Neural progenitor cell (in vitro differentiated cells): ENCODE results near the gene ARTN. TPM values are rescaled to one million over a fixed set of nuclear protein-coding genes. Genes with fewer than 3 reads are reported as not detected.

Source experiments
- DNase-seq: peaks from one replicate; pipeline ENCODE4 v3.0.0-alpha.2; 2016; ENCODE audit warnings: low spot score
- H2AFZ ChIP-seq: fragments of 200-600 bp; sonication (generic); replicated peaks from 2 replicates; pipeline ENCODE4 v1.6.1; 2016; ENCODE audit warnings: antibody characterized with exemption
- H3F3A ChIP-seq: fragments of 200-600 bp; sonication (generic); 2 replicates; pipeline ENCODE4 v1.6.1; 2016; ENCODE audit warnings: antibody characterized with exemption, low read depth
- H3K27ac ChIP-seq: fragments of 200-600 bp; sonication (generic); 2 replicates; pipeline ENCODE4 v1.5.1; 2016; ENCODE audit warnings: mild to moderate bottlenecking
- H3K27me3 ChIP-seq: fragments of 200-600 bp; sonication (generic); 2 replicates; pipeline ENCODE4 v1.6.1; 2016; ENCODE audit warnings: mild to moderate bottlenecking, moderate library complexity
- H3K36me3 ChIP-seq: fragments of 200-600 bp; sonication (generic); 2 replicates; pipeline ENCODE4 v1.5.1; 2016
- H3K4me1 ChIP-seq: fragments of 200-600 bp; sonication (generic); 2 replicates; pipeline ENCODE4 v1.6.1; 2016; ENCODE audit warnings: mixed run types
- H3K4me2 ChIP-seq: fragments of 200-600 bp; sonication (generic); 2 replicates; pipeline ENCODE4 v1.6.1; 2016
- H3K4me3 ChIP-seq: fragments of 200-600 bp; sonication (generic); 2 replicates; pipeline ENCODE4 v1.5.1; 2016
- H3K79me2 ChIP-seq: fragments of 200-600 bp; sonication (generic); 2 replicates; pipeline ENCODE4 v1.6.1; 2016; ENCODE audit warnings: low read depth
- H3K9ac ChIP-seq: fragments of 200-600 bp; sonication (generic); 2 replicates; pipeline ENCODE4 v1.6.1; 2016
- H3K9me3 ChIP-seq: fragments of 200-600 bp; sonication (generic); 2 replicates; pipeline ENCODE4 v1.5.1; 2016; ENCODE audit warnings: low read depth
- H4K20me1 ChIP-seq: fragments of 200-600 bp; sonication (generic); 2 replicates; pipeline ENCODE4 v1.6.1; 2016; ENCODE audit warnings: low read depth
- H3K27ac Mint-ChIP-seq: 3 replicates; pipeline ENCODE4 v1.8.0; 2021; ENCODE audit warnings: mixed read lengths
- H3K27me3 Mint-ChIP-seq: 2 replicates; pipeline ENCODE4 v1.8.0; 2022; ENCODE audit warnings: low read depth, mild to moderate bottlenecking, inconsistent platforms, moderate library complexity, mixed read lengths; ENCODE audit not compliant: insufficient read depth
- H3K36me3 Mint-ChIP-seq: 3 replicates; pipeline ENCODE4 v1.8.0; 2021; ENCODE audit warnings: mixed read lengths
- H3K4me1 Mint-ChIP-seq: 3 replicates; pipeline ENCODE4 v1.8.0; 2021; ENCODE audit warnings: mixed read lengths
- H3K4me3 Mint-ChIP-seq: 3 replicates; pipeline ENCODE4 v1.8.0; 2021; ENCODE audit warnings: mild to moderate bottlenecking, moderate library complexity, mixed read lengths
- H3K9me3 Mint-ChIP-seq: 3 replicates; pipeline ENCODE4 v1.8.0; 2020; ENCODE audit warnings: mixed read lengths
- CTCF ChIP-seq: fragments of 200-600 bp; sonication (generic); IDR thresholded peaks from 2 replicates; pipeline ENCODE4 v1.5.1; 2017; ENCODE audit warnings: antibody characterized with exemption, mild to moderate bottlenecking
- EZH2 ChIP-seq: fragments of 200-600 bp; sonication (generic); IDR thresholded peaks from 2 replicates; pipeline ENCODE4 v1.6.1; 2017; ENCODE audit warnings: antibody characterized with exemption, mild to moderate bottlenecking, moderate library complexity
- EZH2phosphoT487 ChIP-seq: fragments of 200-600 bp; sonication (generic); IDR thresholded peaks from 2 replicates; pipeline ENCODE4 v1.6.1; 2017; ENCODE audit warnings: antibody characterized with exemption
- total RNA-seq: library from RNA; depleted of rRNA; stranded (reverse); fragments of >200 nt; gene quantifications from 2 replicates; pipeline ENCODE4 v1.2.3, GENCODE V29; 2015; ENCODE audit warnings: low replicate concordance

The ARTN gene
- total RNA-seq, 1 donor from 2014 or later: 4.1 TPM

GRCh38 chr1:43908226-43908625, 25.4 kb upstream of the ARTN start:
- H3K27me3 Mint-ChIP-seq: peaks cover 6% of the 10 kb centered on the region
- Histone ChIP-seq H3K79me2 (no peaks in the 10 kb centered on the region), H3K27ac (no peak overlapping the region), H2AFZ (no peak overlapping the region), H3F3A (peaks cover 11% of the 10 kb centered on the region), H3K27me3 (no peaks in the 10 kb centered on the region), H3K9me3 (no peaks in the 10 kb centered on the region), H3K9ac (no peak overlapping the region), H3K4me1 (peaks cover 15% of the 10 kb centered on the region), H3K36me3 (no peaks in the 10 kb centered on the region), H3K4me3 (no peak overlapping the region), H4K20me1 (peaks cover 9% of the 10 kb centered on the region), H3K4me2 (no peak overlapping the region)
- no peaks in the 10 kb centered on the region for H3K9me3 Mint-ChIP-seq
- DNase-seq: no peak
- peaks cover 2% of the 10 kb centered on the region for H3K36me3 Mint-ChIP-seq
- H3K4me3 Mint-ChIP-seq: no peak overlapping the region
- H3K4me1 Mint-ChIP-seq: peaks cover 14% of the 10 kb centered on the region
- TF ChIP-seq EZH2: no peak
- TF ChIP-seq EZH2phosphoT487: no peak
- TF ChIP-seq CTCF: no peak
- no peak overlapping the region for H3K27ac Mint-ChIP-seq

GRCh38 chr1:43908858-43909257, 24.7 kb upstream of the ARTN start:
- Mint-ChIP-seq H3K4me3 (no peak overlapping the region), H3K4me1 (peaks cover 20% of the 10 kb centered on the region), H3K27ac (no peak overlapping the region), H3K9me3 (no peaks in the 10 kb centered on the region), H3K36me3 (peaks cover 2% of the 10 kb centered on the region), H3K27me3 (peaks cover 6% of the 10 kb centered on the region)
- no peaks in the 10 kb centered on the region for H3K9me3 ChIP-seq
- H3F3A ChIP-seq: peaks cover 16% of the 10 kb centered on the region
- no peaks in the 10 kb centered on the region for H3K36me3 ChIP-seq
- H3K4me2 ChIP-seq: no peak overlapping the region
- peaks cover 15% of the 10 kb centered on the region for H4K20me1 ChIP-seq
- no peak overlapping the region for H3K9ac ChIP-seq
- no peak for DNase-seq
- no peak overlapping the region for H3K4me3 ChIP-seq
- no peak overlapping the region for H3K27ac ChIP-seq
- peaks cover 21% of the 10 kb centered on the region for H3K4me1 ChIP-seq
- no peak overlapping the region for H2AFZ ChIP-seq
- H3K27me3 ChIP-seq: no peaks in the 10 kb centered on the region
- H3K79me2 ChIP-seq: no peaks in the 10 kb centered on the region
- TF ChIP-seq EZH2phosphoT487 (no peak), EZH2 (no peak), CTCF (no peak)

GRCh38 chr1:43910343-43910742, 23.3 kb upstream of the ARTN start:
- Mint-ChIP-seq H3K4me1 (peaks cover 22% of the 10 kb centered on the region), H3K36me3 (peaks cover 2% of the 10 kb centered on the region), H3K27me3 (peaks cover 9% of the 10 kb centered on the region), H3K4me3 (no peak overlapping the region), H3K27ac (no peak overlapping the region), H3K9me3 (no peaks in the 10 kb centered on the region)
- H3K9me3 ChIP-seq: no peaks in the 10 kb centered on the region
- no peaks in the 10 kb centered on the region for H3K27me3 ChIP-seq
- no peaks in the 10 kb centered on the region for H3K79me2 ChIP-seq
- TF ChIP-seq EZH2 (no peak), EZH2phosphoT487 (no peak), CTCF (no peak)
- H4K20me1 ChIP-seq: peaks cover 15% of the 10 kb centered on the region
- DNase-seq: no peak
- peaks cover 25% of the 10 kb centered on the region for H3K4me1 ChIP-seq
- no peak overlapping the region for H3K27ac ChIP-seq
- peaks cover 16% of the 10 kb centered on the region for H3F3A ChIP-seq
- H3K36me3 ChIP-seq: no peaks in the 10 kb centered on the region
- no peak overlapping the region for H3K4me3 ChIP-seq
- H3K4me2 ChIP-seq: no peak overlapping the region
- H3K9ac ChIP-seq: no peak overlapping the region
- no peak overlapping the region for H2AFZ ChIP-seq
